GM20000 (cell line): ENCODE measurements around the gene ABR.
A peak's percentile ranks its signal among the peaks of the same experiment; 100 is the strongest.

Experiments
- DNase-seq: peaks from one replicate; pipeline ENCODE4 v3.0.0; 2012; ENCODE audit warnings: low spot score
- CTCF ChIP-seq: IDR thresholded peaks from 2 replicates; pipeline ENCODE4 v1.5.1; 2012; ENCODE audit warnings: mild to moderate bottlenecking, control low read depth; ENCODE audit errors: extremely low read depth, missing control alignments

The ABR gene

DNA sequence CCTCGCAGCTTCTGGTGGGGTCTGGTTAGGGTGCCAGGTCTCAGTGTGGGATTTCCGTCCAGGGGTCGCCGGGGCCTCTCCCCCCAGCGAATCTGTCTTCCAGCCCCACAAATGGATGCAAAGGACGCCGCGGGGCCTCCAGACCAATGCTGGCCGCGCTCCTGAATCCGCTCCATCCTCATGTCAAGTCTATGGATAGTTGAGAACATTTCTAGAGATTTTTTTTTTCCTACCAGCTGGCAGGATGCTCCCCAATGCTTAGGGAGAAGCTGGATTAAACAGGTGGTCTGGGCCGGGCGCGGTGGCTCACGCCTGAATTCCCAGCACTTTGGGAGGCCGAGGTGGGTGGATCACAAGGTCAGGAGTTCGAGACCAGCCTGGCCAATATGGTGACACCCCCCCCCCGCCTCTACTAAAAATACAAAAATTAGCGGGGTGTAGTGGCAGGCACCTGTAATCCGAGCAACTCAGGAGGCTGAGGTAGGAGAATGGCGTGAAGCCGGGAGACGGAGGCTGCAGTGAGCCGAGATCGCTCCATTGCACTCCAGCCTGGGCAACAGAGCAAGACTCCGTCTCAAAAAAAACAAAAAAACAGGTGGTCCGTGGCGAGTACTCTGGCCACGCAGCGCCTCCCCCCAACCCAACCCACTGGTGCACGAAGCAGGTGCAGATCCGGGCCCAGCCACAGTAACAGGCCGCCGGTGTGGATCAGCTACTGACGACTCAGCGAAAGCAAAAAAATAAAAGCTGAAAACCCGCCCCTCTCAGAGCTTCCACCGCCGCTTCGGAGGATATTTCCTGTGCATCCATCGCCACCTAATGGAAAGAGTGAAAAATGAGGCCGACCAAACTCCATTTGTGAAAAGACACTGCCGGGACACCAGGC lies 199.1 kb downstream of the ABR start:
- peak; percentile 63 for TF ChIP-seq CTCF
- peak; percentile 79 for DNase-seq

DNA sequence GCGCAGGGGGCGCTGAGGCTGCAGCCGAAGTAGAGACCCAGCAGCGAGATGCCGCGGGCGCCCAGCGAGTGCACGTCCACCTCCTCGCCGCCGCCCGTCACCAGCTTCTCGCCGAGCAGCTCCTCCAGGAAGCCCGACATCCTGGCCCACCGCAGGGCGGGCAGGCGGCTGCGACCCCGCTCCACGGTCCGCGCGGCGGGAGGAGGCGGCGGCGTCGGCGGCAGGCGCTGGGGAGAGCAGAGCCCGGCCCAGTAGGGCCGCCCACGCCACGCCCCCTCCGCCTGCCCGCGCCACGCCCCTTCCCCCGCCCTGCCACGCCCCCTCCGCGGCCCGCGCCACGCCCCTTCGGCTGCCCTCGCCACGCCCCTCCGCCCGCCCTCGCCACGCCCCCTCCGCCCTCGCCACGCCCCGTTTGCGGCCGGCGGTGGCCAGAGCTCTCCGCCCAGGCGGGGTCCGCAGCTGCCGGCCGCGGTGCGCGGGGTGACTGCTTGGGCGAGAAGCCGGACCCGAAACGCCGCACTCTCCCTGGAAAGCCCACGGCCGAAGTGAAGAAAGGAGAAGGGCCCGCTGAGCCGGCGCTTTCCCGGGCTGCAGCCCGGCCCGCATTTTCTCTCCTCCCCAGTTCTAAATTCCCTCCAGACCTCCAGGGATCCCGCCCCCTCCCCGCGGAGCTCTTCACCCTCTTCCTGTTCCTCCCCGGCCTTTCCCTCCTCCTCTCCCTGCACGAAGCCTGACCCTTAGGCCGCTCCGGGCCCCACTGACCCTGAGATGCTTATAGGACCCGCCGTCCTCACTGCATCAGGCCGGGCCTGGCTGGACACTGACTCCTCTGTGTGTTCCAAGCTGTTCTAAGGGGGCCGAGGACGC lies 200.0 kb downstream of the ABR start, which contains the start of gene NXN:
TSS of gene NXN (minus strand) at position 238 of the 867 bp plus-strand sequence.
- peak; percentile 100 for DNase-seq
- no peak for TF ChIP-seq CTCF

DNA sequence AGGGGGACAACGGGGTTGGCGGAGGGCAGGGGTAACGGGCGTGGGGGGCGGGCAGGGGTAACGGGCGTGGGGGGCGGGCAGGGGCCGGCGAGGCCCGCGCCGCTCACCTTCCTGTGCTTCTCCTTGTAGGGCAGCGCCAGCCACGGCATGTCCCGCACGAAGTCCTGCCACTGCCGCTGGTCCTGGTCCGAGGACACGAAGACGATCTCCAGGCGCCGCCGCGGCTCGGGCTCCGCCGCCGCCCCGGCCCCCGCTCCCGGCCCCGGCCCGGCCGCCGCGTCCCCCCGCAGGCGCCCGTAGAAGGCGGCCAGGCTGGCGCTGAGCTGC lies 200.6 kb downstream of the ABR start:
- DNase-seq: no peak
- TF ChIP-seq CTCF: no peak

- no peak for TF ChIP-seq CTCF
- peak; percentile 40 for DNase-seq
Measured at GRCh38 chr17:978103-979093, 201.4 kb downstream of the ABR start.

DNA sequence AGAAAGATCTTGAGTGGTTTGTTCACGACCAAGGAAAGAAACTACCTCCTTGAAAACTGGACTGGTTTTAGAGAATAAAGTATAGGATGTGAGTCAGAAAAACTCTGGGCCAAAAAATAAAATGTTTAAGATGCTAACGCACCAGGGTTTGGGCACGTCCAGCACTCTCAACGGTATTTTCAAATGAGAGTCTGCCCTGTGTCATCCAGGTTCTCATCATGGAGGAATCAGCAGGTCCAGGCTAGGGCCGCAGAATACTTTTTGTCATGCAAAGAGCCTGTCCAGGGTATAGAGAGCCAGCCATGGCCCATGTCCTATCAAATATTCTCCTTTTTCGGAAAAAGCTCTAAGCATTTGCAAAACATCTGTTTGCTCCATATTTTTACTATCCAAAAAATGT lies 202.6 kb downstream of the ABR start:
- no peak for TF ChIP-seq CTCF
- no peak for DNase-seq

- no peak for DNase-seq
- TF ChIP-seq CTCF: no peak
Measured at GRCh38 chr17:976312-976711, 203.5 kb downstream of the ABR start.
